ENCODE results near the gene CFAP99. TPM values are rescaled to one million over a fixed set of nuclear protein-coding genes. Genes with fewer than 3 reads are reported as not detected.

CFAP99 gene
- polyA plus RNA-seq, 1 donor (not counting 4 experiments of a cell fraction or from before 2014, with no cell fraction given) = not detected

DNA sequence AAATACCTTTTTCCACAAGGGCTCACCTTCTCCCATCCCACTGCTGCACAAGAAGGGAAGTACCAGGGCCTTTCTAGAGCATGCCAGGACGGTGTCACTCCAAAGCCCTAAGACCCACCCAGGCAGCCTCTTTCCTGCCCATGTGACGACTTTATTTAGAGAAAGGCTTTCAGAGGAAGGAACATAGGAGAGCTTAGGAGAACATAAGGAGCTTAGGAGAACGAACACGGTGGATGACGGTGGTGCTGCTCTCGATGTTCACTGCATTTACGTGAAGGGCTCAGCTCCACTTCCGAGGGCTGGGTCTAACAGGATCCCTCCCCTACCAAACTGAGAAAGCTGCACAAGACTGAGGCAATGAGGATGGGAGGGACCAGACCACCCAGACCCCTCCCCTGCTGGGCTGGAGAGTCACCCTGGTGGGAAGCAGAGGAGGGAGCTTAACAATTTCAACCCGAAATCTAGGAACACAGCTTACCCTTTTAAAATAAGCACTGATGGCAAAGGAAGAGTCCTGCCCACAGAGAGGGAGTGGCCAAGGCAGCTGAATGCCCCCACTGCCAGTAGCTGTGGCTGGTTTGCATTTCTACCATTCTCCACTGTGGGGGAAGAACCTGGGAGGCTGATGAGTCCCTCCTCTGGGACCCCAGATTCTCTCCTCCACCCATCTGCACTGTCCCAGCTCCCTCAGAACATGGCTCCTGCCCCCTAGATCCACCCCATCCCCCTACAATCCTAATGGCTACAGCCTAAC, 30.1 kb upstream of the CFAP99 start:
- Histone ChIP-seq H3K9me3 (ENCODE audit: control insufficient read depth, low read depth, low read length) (no peaks in the 10 kb centered on the region), H3K9me1 (ENCODE audit: control insufficient read depth, extremely low read depth, insufficient read depth, low read length) (no peaks in the 10 kb centered on the region), H3K27me3 (ENCODE audit: control insufficient read depth, extremely low read depth, insufficient read depth, low read length) (peaks cover 34% of the 10 kb centered on the region), H3K4me3 (ENCODE audit: control insufficient read depth in 2 of 3, extremely low read depth in 1 of 3, insufficient read depth in 2 of 3, low read depth in 1 of 3, low read length in 3 of 3) (no peak overlapping the region), H4K20me1 (ENCODE audit: control insufficient read depth, extremely low read depth, insufficient read depth, low read length) (no peaks in the 10 kb centered on the region), H3K4me2 (ENCODE audit: control insufficient read depth, extremely low read depth, insufficient read depth, low read depth, low read length) (no peak overlapping the region), H3K27ac (ENCODE audit: control insufficient read depth, insufficient read depth, low read length) (no peak overlapping the region), H3K79me2 (ENCODE audit: control insufficient read depth, insufficient read depth, low read length) (no peaks in the 10 kb centered on the region), H2AFZ (ENCODE audit: control insufficient read depth, low read length) (no peak overlapping the region), H3K4me1 (ENCODE audit: control insufficient read depth, extremely low read depth, insufficient read depth, low read length) (no peaks in the 10 kb centered on the region), H3K9ac (ENCODE audit: control insufficient read depth, extremely low read depth, insufficient read depth, low read length) (no peak overlapping the region), H3K36me3 (ENCODE audit: control insufficient read depth in 2 of 2, extremely low read depth in 1 of 2, insufficient read depth in 2 of 2, low read length in 2 of 2) (no peaks in the 10 kb centered on the region)
- no peak for DNase-seq (ENCODE audit: low read depth, low spot score)
- dilution Hi-C loops (cut with MboI; ENCODE audit: extremely low pct_ligation_motif_present, low sequenced_read_pairs) = no loop called here
- FAIRE-seq = no peak
- TF ChIP-seq EZH2 (IDR thresholded peaks at IDR 0.05; ENCODE audit: low read length) (no peak), CTCF (optimal IDR thresholded peaks at IDR 0.05 in 1 of 3, IDR thresholded peaks at IDR 0.05 in 1 of 3, conservative IDR thresholded peaks at IDR 0.05 in 1 of 3; ENCODE audit: extremely low read depth in 1 of 3, insufficient read depth in 2 of 3, low read length in 3 of 3) (no peak)

DNA sequence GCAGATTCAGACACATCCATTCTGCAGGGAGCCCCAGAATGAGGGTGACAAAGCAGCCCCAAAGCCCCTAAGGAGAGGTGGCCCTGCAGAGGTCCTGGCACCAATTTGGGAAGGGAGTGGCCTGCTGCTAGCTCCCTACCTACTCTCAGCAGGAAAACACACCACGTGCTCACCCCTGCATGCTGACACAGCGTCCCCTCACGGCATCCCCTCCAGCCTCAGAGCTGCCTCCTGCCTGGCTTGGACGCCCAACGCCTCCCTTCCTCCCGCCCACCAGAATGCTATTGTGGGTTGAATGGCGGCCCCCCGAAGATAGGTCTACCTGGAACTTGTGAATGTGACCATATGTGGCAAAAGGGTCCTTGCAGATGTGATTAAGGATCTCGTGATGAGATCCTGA, 29.1 kb upstream of the CFAP99 start:
- no peak overlapping the region for H3K4me2 ChIP-seq (ENCODE audit: control insufficient read depth, extremely low read depth, insufficient read depth, low read depth, low read length)
- dilution Hi-C loops (cut with MboI; ENCODE audit: extremely low pct_ligation_motif_present, low sequenced_read_pairs) = no loop called here
- FAIRE-seq = no peak

More for the DNA sequence above, 29.1 kb upstream of the CFAP99 start:
- Histone ChIP-seq H3K9me1 (ENCODE audit: control insufficient read depth, extremely low read depth, insufficient read depth, low read length) (no peaks in the 10 kb centered on the region), H4K20me1 (ENCODE audit: control insufficient read depth, extremely low read depth, insufficient read depth, low read length) (no peaks in the 10 kb centered on the region), H3K9me3 (ENCODE audit: control insufficient read depth, low read depth, low read length) (no peaks in the 10 kb centered on the region), H3K4me1 (ENCODE audit: control insufficient read depth, extremely low read depth, insufficient read depth, low read length) (no peaks in the 10 kb centered on the region), H3K4me3 (ENCODE audit: control insufficient read depth in 2 of 3, extremely low read depth in 1 of 3, insufficient read depth in 2 of 3, low read depth in 1 of 3, low read length in 3 of 3) (no peak overlapping the region), H3K27me3 (ENCODE audit: control insufficient read depth, extremely low read depth, insufficient read depth, low read length) (peaks cover 40% of the 10 kb centered on the region), H3K36me3 (ENCODE audit: control insufficient read depth in 2 of 2, extremely low read depth in 1 of 2, insufficient read depth in 2 of 2, low read length in 2 of 2) (no peaks in the 10 kb centered on the region), H3K9ac (ENCODE audit: control insufficient read depth, extremely low read depth, insufficient read depth, low read length) (no peak overlapping the region), H3K79me2 (ENCODE audit: control insufficient read depth, insufficient read depth, low read length) (no peaks in the 10 kb centered on the region), H3K27ac (ENCODE audit: control insufficient read depth, insufficient read depth, low read length) (no peak overlapping the region), H2AFZ (ENCODE audit: control insufficient read depth, low read length) (no peak overlapping the region)
- DNase-seq (ENCODE audit: low read depth, low spot score) = no peak
- TF ChIP-seq EZH2 (IDR thresholded peaks at IDR 0.05; ENCODE audit: low read length) (no peak), CTCF (optimal IDR thresholded peaks at IDR 0.05 in 1 of 3, IDR thresholded peaks at IDR 0.05 in 1 of 3, conservative IDR thresholded peaks at IDR 0.05 in 1 of 3; ENCODE audit: extremely low read depth in 1 of 3, insufficient read depth in 2 of 3, low read length in 3 of 3) (no peak)

All from keratinocyte (primary cell).